ENCODE measurements around the gene CBS. TPM values are rescaled to one million over a fixed set of nuclear protein-coding genes. Genes with fewer than 3 reads are reported as not detected.
"Not testable (repeated sequence)": the region's sequence is repeated elsewhere in the genome, so short reads cannot be mapped to it uniquely, and the experiment has no call there.

The CBS gene
- total RNA-seq, 2 experiments from 2014 or later: 0.19 to 0.39 TPM

DNA sequence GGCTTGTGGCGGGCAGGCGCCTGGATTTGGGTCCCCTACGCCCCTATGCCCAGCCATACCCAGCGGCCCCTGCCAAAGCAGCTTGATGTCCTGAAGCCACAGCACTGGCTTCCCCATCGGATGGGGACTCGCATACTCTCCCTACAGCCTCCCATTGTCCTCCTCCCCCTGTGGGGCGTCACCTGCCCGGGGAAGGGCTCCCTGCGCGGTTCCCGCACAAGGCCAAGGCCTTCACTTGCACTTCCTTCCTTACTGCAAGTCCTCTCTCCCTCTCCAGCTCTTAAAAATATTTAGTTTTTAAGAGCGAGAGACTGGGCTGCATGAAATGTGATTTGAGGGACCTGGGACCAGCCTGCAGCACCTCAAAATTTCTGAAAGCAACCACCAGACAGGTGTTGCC is 8.9 kb downstream of the CBS start:
- H3K27me3 Mint-ChIP-seq; ATAC-seq (ENCODE audit: poor library complexity); H3K4me1 ChIP-seq (ENCODE audit: insufficient read depth, low read length); H3K27ac ChIP-seq (ENCODE audit: low read depth in 1 of 2, low read length in 2 of 2); intact Hi-C loops (cut with DNase I, micrococcal nuclease); H3K4me3 ChIP-seq (ENCODE audit: low read length); H3K27ac Mint-ChIP-seq; H3K36me3 Mint-ChIP-seq (ENCODE audit: low read depth); H3K36me3 ChIP-seq (ENCODE audit: insufficient read depth, low read length); H3K4me1 Mint-ChIP-seq (ENCODE audit: low read depth); H3K27me3 ChIP-seq (ENCODE audit: control insufficient read depth in 1 of 2, insufficient read depth in 2 of 2, low read length in 2 of 2); POLR2A ChIA-PET; H3K9me3 ChIP-seq (ENCODE audit: control insufficient read depth in 1 of 2, insufficient read depth in 1 of 2, low read length in 2 of 2); CTCF ChIA-PET; H3K4me3 Mint-ChIP-seq; H3K9me3 Mint-ChIP-seq: not testable (repeated sequence)
- peak in 1 of 14 experiments; percentile 12 for DNase-seq

DNA sequence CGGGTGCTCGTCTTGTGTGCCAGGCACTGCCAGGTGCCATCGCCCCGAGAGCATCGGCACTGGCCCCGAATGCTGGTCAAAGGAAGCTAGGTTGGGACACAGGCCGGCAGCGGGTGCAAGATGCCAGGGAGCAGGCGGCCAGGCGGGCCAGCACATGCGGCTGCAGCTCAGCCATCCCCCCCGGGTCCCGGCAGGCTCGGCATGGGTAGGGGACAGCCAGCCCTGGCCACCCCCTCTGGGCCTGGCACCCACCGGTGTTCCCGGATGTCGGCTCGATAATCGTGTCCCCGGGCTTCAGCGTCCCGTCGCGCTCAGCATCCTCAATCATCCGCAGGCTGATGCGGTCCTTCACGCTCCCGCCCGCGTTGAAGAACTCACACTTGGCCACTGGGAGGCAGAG is 9.6 kb downstream of the CBS start:
- H3K4me1 Mint-ChIP-seq (ENCODE audit: low read depth); POLR2A ChIA-PET; H3K4me3 ChIP-seq (ENCODE audit: low read length); DNase-seq; CTCF ChIA-PET; H3K9me3 ChIP-seq (ENCODE audit: control insufficient read depth in 1 of 2, insufficient read depth in 1 of 2, low read length in 2 of 2); H3K4me1 ChIP-seq (ENCODE audit: insufficient read depth, low read length); H3K4me3 Mint-ChIP-seq; H3K9me3 Mint-ChIP-seq; H3K36me3 ChIP-seq (ENCODE audit: insufficient read depth, low read length); H3K27ac Mint-ChIP-seq; H3K27ac ChIP-seq (ENCODE audit: low read depth in 1 of 2, low read length in 2 of 2); H3K27me3 Mint-ChIP-seq; ATAC-seq (ENCODE audit: poor library complexity); intact Hi-C loops (cut with DNase I, micrococcal nuclease); H3K27me3 ChIP-seq (ENCODE audit: control insufficient read depth in 1 of 2, insufficient read depth in 2 of 2, low read length in 2 of 2); H3K36me3 Mint-ChIP-seq (ENCODE audit: low read depth): not testable (repeated sequence)

DNA sequence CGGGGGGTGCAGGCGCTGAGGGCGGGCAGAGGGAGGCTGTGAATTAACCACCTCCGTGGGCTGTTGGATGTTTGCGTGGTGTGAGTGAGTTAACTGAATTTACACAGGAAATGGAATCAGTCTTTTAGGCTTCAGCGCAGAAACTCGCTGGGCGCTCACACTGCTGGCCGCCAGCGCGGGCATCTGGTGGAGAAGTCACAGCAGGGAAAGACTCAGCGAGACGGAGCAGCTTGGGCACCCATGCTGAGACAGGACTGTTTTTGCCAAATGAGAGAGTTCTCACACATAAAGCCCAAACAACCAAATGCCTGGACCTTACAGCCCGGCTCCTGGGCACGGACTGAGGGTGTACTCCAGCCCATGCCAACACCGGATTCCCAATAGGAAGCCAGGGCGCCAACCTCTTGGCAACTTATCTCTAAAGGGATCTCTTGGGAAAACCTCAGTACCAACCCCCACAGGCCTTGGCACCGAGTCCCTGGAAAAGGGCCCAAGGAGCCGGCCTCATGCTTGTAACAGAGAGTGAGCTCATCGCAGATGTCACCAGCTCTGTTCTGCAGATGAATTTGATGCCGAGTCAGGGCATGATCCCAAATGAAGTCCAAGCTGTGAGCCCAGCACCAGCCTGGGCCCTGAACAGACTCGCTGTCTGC is 11.2 kb downstream of the CBS start:
- DNase-seq; H3K36me3 ChIP-seq (ENCODE audit: insufficient read depth, low read length); H3K9me3 Mint-ChIP-seq; H3K36me3 Mint-ChIP-seq (ENCODE audit: low read depth); H3K27ac ChIP-seq (ENCODE audit: low read depth in 1 of 2, low read length in 2 of 2); H3K27ac Mint-ChIP-seq; H3K27me3 ChIP-seq (ENCODE audit: control insufficient read depth in 1 of 2, insufficient read depth in 2 of 2, low read length in 2 of 2); H3K4me3 Mint-ChIP-seq; CTCF ChIA-PET; H3K4me1 Mint-ChIP-seq (ENCODE audit: low read depth); POLR2A ChIA-PET; intact Hi-C loops (cut with DNase I, micrococcal nuclease); H3K27me3 Mint-ChIP-seq; H3K4me3 ChIP-seq (ENCODE audit: low read length); ATAC-seq (ENCODE audit: poor library complexity); H3K4me1 ChIP-seq (ENCODE audit: insufficient read depth, low read length); H3K9me3 ChIP-seq (ENCODE audit: control insufficient read depth in 1 of 2, insufficient read depth in 1 of 2, low read length in 2 of 2): not testable (repeated sequence)

DNA sequence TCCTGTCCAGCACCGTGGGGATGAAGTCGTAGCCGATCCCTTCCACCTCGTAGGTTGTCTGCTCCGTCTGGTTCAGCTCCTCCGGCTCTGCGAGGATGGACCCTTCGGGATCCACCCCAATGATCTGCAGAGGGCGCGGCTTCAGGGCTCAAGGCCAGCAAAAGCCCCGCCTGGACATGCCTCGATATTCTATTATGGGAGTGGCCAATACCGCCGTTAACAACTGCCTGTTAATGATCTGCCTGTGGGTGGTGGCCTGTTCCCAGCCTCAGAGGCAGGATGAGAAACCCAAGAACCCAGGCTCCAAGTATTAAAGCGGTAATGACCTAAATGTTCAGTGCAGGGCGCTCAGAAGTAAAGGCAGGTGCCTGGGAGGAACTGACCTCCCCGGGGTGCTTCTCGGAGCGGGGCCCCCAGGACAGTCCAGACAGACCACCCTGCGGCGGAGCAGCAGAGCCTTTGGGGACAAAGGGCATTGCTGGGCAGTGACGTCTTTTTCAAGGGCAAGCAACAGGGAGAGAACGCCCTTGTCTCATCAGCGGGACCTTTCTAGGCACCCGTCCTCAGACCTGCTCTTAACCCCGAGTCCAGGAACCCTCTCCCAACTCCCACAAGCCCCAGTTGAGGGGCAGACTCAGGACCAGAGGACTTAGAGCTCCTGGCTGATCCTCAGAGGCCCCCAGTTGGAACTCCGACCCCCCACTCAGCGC is 12.5 kb downstream of the CBS start:
- intact Hi-C loops (cut with DNase I, micrococcal nuclease); CTCF ChIA-PET; H3K27ac Mint-ChIP-seq: not testable (repeated sequence)

DNA sequence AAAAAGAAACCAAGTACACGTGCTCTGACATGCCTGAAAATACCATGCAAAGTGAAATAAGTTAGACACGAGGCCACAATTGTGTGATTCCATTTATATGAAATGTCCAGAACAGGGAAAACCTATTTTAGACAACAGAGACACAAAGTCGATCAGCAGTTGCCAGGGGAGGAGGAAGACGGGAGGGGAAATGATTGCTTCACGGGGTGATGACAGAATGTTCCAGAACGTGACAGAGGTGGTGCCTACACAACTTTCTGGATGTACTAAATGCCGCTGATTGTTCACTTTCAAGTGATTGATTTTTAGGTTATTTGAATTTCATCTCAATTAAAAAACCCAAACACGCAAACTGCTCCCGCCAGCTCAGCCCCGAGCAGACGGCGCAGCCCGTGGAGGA is 22.5 kb downstream of the CBS start:
- H3K9me3 ChIP-seq (ENCODE audit: control insufficient read depth in 1 of 2, insufficient read depth in 1 of 2, low read length in 2 of 2); DNase-seq; H3K9me3 Mint-ChIP-seq; CTCF ChIA-PET; H3K27me3 Mint-ChIP-seq; H3K27ac Mint-ChIP-seq; POLR2A ChIA-PET; H3K36me3 ChIP-seq (ENCODE audit: insufficient read depth, low read length); H3K4me1 Mint-ChIP-seq (ENCODE audit: low read depth); H3K4me3 ChIP-seq (ENCODE audit: low read length); H3K36me3 Mint-ChIP-seq (ENCODE audit: low read depth); H3K4me1 ChIP-seq (ENCODE audit: insufficient read depth, low read length); H3K4me3 Mint-ChIP-seq; H3K27me3 ChIP-seq (ENCODE audit: control insufficient read depth in 1 of 2, insufficient read depth in 2 of 2, low read length in 2 of 2); H3K27ac ChIP-seq (ENCODE audit: low read depth in 1 of 2, low read length in 2 of 2); intact Hi-C loops (cut with DNase I, micrococcal nuclease); ATAC-seq (ENCODE audit: poor library complexity): not testable (repeated sequence)

More for the DNA sequence above, 12.5 kb downstream of the CBS start:
- H3K36me3 ChIP-seq (ENCODE audit: insufficient read depth, low read length); H3K4me3 Mint-ChIP-seq; DNase-seq; H3K27me3 ChIP-seq (ENCODE audit: control insufficient read depth in 1 of 2, insufficient read depth in 2 of 2, low read length in 2 of 2); H3K27me3 Mint-ChIP-seq; POLR2A ChIA-PET; H3K36me3 Mint-ChIP-seq (ENCODE audit: low read depth); H3K9me3 ChIP-seq (ENCODE audit: control insufficient read depth in 1 of 2, insufficient read depth in 1 of 2, low read length in 2 of 2); H3K4me3 ChIP-seq (ENCODE audit: low read length); H3K4me1 ChIP-seq (ENCODE audit: insufficient read depth, low read length); H3K27ac ChIP-seq (ENCODE audit: low read depth in 1 of 2, low read length in 2 of 2); H3K9me3 Mint-ChIP-seq; ATAC-seq (ENCODE audit: poor library complexity); H3K4me1 Mint-ChIP-seq (ENCODE audit: low read depth): not testable (repeated sequence)

DNA sequence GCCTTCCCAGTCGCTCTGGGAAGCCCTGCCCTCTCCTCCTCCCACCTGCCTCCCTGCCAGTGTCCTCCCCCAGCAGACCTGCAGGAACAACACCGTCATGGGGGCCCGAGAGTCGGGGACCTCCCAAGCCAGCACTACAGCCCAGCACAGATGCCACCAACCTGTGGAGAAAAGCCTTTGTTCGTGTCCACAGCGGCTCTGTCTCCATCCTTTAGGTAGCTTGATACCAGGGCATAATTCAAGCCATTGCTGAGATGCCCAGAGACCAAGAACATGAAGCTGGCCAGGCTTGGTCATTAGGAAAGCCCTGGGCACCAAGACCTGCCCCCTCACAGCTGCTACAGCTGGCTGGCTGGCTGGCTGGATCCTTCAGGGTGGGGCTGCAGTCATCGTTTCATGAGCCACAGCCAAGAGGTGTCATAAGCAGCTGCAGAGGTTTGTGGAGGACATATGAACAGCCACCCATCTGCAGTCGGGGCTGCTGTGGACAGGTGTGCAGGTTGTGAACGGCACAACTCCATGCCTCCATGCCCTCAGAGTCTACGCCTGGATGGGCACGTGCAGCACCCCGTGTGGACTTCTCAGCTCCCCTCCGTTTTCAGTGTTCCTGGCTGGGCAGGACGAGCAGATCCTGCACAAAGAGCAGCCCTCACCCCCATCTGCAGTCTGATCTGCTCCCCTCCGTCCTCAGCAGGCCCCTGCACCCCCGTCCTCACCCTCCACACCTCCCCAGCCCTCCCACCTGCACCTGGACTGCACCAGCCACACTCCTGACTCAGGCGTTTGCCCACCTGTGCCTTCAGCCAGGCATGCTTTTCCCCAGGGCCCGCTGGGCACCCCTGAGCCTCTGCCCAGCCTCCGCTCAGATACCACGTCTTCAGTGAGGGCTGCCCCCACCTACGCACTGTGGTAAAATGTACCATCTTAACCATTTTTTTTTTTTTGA is 29.5 kb downstream of the CBS start:
- H3K27ac ChIP-seq (ENCODE audit: low read depth in 1 of 2, low read length in 2 of 2); H3K27me3 Mint-ChIP-seq; POLR2A ChIA-PET; CTCF ChIA-PET; H3K9me3 ChIP-seq (ENCODE audit: control insufficient read depth in 1 of 2, insufficient read depth in 1 of 2, low read length in 2 of 2); H3K27me3 ChIP-seq (ENCODE audit: control insufficient read depth in 1 of 2, insufficient read depth in 2 of 2, low read length in 2 of 2); H3K27ac Mint-ChIP-seq; H3K4me3 Mint-ChIP-seq; DNase-seq; H3K9me3 Mint-ChIP-seq; H3K4me1 Mint-ChIP-seq (ENCODE audit: low read depth); H3K36me3 Mint-ChIP-seq (ENCODE audit: low read depth); intact Hi-C loops (cut with DNase I, micrococcal nuclease); H3K4me3 ChIP-seq (ENCODE audit: low read length); H3K36me3 ChIP-seq (ENCODE audit: insufficient read depth, low read length): not testable (repeated sequence)
- peaks cover 13% of the 10 kb centered on the region for H3K4me1 ChIP-seq (ENCODE audit: insufficient read depth, low read length)
- peak; percentile 22 for ATAC-seq (ENCODE audit: poor library complexity)

Data from CD4-positive, alpha-beta T cell (primary cell).